GM18498 (cell line): ENCODE results near the gene FRS2.
"Not testable (repeated sequence)": the region's sequence is repeated elsewhere in the genome, so short reads cannot be mapped to it uniquely, and the experiment has no call there.

ENCODE experiments used
- ATAC-seq: cut with Tn5 transposase; IDR thresholded peaks from one replicate; pipeline ENCODE4 v1.9.1; 2021; ENCODE audit warnings: mild to moderate bottlenecking, moderate library complexity; ENCODE audit not compliant: unreplicated experiment

The FRS2 gene

DNA sequence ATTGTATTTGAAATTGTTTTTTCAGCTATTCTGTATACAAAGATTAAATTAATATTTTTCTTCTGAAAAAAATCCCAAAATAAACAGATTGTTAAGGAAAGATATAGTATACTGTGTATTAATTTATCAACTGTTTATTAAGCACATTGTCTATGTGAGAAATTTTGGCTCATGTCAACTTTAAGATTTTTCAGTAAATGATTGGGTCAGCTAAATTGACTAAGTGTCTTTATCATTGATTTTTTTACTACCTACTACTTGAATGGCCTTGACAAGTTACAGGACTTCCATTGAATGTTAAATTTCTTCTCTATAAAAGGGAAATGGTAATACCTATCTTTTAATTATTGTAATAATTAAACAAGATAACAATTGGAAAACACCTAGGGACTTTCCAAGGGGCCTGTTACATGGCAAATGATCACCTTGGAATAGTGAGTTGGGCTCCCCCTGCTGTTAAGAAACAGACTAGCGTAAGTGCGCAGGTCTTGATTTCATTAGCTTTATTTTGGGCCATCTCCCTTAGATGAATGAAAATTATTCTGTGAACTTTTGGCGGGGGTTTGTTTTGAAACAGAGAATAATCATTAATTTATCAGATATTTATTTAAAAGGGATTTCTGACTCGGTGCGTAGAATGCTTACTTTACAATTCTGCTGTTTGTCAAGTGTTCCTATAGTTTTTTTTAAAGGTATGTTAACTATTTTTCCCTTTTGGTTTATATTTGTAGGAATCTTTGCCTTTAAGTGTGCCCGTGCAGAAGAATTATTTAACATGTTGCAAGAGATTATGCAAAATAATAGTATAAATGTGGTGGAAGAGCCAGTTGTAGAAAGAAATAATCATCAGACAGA is 100.6 kb downstream of the FRS2 start:
- peak; percentile 76 for ATAC-seq

DNA sequence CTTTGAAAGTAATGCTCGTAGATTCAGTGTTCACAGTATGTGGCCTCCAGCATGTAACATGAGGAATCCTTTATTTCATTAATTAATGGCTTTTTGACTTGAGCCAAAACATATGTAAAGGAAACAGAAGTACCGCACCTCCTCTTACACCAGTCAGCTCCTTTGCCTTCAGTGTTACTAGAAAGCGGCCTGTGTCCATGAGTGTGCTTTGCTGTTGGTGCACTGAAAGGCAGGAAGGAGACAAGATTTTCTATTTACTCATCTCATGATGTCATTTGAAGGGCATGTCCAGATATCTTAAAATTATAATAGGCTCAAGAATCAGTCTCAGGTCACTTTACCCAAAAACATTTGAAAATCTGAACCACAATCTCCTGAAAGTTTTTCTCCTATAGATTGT is 105.2 kb downstream of the FRS2 start:
- ATAC-seq = no peak

DNA sequence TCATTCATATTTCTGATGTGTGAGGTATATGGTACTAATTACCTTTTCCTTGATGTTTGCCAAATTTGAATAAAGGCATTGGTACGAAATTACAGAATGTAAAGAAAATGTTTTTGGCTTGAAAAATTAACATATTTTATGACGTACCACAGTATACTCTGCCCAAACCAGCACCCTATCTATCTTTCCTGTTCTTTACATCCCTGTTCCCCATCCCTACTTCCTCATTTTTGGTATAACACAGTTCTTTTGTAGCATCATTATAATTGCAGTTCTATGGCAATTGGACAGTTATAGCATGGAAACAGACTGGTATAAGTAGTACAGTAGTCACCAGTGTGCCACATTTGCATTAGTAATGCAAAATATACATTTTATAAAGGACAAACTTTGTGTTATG is 108.1 kb downstream of the FRS2 start:
- ATAC-seq = no peak

DNA sequence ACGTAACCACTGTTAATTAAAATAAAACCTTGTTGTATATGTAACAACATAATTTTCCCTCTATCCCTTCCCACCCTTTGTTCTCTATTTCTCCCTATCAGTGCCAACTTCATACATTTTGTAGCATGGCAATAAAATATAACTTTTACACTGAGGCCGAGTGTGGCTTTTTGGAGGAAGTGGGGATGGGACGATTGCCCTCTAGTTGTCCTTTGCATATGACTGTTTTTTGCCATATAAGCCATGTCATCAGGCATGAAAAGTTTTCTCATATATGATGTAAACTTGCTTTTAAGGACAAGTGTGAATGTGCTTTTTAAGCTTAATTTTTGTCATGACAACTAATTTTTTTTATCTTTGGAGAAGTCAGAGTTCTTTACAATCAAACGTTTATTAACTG is 108.8 kb downstream of the FRS2 start:
- no peak for ATAC-seq

DNA sequence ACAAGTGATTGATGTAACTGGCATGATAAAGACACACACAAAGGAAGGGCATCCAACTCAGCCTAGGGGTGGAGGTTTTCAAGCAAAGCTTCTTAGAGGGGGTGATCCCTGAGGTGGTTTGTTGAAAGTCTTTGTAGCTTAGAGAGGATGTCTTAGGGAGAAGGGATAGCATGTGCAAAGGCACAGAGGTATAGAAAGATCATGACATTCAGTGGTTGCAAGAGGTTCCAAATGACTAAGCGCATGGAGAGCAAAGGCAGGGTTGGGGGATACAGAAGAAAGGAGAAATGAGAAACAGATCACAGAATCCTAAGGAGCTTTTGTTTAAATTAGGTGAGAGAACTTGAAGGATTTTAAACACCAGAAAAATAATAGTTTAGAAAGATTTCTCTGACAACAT is 109.9 kb downstream of the FRS2 start:
- no peak for ATAC-seq

DNA sequence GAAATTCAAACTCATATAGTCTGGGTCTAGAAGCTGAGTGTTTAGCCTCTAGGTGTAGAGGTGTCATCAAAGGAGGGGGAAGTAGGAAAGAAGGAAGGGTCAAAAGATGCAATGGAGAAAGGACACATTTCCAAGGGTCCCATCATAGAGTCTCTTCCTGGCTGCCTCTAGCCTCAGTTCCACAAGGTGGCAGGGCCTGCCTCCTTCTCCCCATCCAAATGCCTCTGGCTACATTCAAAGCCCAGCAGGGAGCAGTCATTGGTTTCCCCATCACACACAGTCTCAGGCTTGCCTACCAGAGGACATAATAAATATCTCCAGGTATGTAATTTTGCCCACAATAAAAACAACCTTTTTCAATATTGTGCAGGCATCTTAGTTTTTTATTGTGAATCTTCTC is 113.0 kb downstream of the FRS2 start:
- ATAC-seq = no peak

DNA sequence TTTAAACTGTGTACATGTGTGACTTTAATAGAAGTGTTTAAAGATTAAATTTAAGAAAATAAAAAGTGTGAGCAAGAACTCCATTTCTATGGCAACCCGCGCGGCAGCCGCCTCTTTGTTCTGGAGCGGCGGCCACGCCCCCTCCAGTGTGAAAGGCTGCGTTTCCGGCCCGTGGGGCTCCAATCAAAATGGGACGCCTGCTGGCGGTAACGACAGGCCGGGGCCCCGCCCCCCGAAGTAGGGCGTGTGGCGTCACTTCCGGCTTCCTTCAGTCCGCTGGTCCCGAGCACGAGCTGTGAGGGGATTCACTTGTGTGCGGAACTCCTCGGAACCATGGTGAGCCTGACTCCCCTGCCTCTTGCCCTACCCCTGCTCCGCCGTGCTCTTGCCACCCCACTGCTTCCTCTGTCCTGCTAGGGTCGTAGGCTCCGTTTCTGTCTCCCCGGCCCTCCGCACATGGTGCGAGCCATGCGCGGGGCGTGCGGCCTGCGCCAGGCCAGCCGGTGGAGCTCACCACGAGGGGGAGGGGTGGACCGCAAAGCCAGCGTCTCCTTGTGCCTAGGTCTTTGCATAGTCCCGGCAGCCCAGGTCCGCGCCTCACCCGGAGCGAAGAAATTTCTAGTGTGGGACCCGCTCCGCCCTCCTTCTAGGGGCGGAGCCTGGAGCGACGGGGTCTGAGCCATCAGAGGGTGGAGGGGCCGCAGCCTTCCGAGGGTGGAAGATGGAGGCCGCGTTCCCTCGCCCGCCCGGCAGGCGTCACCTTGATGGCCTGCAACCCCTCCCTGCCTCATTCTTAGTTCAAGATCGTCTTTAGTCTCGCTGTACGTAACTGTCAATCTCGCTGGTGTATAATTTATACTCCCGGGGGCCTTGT is 115.2 kb downstream of the FRS2 start, which contains the start of gene CCT2:
CCT2 (plus strand) TSS at position 271 of the 874 bp plus-strand sequence; CDS start at position 334, 63 bp downstream.
- peak; percentile 97 for ATAC-seq

DNA sequence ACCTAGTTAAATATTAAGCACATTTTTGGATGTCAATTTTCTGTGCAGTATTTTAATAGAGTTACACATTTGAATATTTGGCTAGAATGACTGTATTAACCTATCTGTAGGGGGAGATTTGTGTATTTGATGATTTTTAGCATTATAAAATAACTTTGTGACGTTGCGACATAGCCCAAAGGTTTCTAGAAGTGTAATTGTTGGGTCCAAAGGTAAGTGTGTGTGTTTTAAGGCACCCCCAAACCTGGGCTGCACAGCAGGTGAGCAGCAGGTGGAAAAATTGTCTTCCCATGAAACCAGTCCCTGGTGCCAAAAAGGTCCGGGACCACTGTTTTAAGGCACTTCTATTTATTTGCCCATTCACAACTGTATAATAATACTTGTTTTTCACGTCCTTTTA is 118.3 kb downstream of the FRS2 start:
- no peak for ATAC-seq

DNA sequence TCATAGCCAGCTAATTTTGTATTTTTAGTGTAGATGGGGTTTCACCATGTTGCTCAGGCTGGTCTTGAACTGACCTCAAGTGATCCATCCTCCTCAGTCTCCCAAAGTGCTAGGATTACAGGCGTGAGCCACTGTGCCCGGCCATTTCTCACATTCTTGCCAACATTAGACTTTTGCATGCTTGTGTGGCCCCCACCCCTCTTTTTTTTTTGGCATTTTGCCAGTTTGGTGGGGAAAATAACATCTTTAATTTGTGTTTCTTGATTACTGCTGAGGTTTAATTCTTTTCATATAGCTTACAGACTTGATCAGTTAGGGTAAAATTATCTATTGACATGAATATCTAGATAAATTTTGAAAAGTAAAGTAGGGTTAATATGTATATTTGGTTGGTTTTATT is 118.9 kb downstream of the FRS2 start:
- ATAC-seq = no peak

DNA sequence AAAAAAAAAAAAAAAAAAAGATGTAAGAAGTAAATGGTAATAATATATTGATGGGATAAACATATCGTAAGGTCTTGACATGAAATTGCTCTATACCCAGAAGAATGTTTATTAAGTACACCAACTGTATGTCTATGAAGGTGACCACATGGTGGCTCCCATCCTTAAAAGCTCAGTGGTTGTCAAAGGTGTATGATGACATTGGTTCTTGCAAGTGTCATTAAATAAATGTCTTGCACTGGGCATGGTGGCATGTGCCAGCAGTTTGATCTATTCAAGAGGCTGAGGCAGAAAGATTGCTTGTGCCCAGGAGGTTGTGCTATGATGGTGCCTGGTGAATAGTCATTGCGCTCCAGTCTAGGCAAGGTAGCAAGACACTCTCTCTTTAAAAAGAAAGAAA is 125.5 kb downstream of the FRS2 start:
- ATAC-seq = no peak

DNA sequence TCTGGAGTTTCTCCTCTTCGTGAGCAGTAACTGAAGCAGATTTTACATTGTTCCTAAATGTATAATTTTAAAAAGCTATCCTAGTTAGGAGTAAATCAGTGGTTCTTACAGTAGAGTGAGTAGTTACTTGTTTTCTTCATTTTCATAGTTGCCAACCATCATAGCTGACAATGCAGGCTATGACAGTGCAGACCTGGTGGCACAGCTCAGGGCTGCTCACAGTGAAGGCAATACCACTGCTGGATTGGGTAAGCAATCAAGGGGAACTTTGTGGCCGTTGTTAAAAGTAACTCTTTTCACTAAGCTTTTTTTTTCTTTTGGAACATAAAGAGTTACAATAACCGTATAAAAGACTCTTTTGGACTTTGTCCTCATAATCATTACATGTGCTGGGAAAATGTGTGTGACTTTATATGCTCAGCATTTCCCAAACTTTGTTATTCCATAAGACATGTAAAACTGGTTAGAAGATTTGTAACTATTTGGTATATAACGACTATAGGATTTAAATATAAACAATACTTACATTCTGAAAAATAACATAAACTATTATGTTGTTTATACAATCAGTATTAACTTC is 128.1 kb downstream of the FRS2 start:
- ATAC-seq = no peak

DNA sequence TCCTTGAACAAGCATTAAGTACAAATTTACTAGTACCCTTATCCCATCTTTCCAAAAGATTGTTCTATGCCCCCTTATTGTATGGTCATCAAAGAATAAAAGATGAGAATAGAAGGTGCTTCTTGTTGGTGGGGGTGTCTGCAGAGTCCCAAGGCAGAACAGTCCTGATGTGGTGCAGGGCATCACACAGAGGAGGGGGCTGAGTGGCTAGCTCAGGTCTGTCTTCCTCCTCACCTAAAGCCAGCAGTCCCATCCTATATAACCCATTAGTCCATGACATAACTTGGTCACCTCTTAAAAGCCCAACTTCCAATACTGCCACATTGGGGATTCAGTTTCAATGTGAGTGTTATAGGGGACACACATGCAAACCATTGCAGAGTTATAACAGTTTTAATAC is 130.6 kb downstream of the FRS2 start:
- ATAC-seq = no peak

DNA sequence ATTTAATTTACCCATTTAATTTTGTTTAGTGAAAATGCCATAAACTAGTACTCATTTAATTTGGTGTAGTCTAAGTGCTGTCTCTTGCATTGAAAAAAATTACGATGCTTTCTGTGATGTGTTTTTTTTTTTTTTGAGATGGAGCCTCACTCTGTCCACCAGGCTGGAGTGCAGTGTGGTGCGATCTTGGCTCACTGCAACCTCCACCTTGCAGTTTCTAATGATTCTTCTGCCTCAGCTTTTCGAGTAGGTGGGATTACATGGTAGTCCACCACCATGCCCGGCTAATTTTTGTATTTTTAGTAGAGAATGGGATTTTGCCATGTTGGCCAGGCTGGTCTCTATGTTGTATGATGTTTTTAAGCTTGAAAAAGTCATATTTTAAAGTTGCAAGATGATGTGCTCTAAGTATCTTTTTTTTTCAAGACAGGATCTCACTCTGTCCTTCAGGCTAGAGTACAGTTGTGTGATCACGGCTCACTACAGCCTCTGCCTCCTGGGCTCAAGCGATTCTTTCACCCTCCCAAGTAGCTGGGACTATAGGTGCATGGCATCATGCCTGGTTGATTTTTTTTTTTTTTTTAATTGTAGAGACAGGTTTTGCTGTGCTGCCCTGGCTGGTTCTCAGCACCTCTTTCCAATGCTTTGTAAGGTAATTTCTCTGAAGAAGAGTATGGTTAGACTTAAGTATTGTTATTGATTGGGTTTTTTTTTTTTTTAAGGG is 131.9 kb downstream of the FRS2 start:
- ATAC-seq = no peak

DNA sequence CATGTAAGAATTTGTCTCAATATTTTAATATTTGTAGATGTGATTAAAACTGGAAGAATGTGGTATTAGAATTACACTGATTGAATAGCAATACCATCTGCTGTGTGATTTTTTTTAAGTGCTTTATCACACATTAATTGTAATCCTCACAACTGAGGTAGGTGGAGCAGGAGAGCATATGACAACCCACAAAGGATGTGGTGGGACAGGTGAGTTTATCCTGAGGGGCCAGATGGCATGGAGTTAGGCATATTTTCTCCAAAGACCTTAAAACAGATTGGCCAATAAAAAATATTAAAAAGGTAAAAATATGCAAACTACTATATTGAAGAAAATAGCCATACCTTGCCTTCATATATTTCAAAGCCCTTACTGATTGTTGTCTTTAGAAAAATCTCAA is 132.8 kb downstream of the FRS2 start:
- ATAC-seq = no peak

DNA sequence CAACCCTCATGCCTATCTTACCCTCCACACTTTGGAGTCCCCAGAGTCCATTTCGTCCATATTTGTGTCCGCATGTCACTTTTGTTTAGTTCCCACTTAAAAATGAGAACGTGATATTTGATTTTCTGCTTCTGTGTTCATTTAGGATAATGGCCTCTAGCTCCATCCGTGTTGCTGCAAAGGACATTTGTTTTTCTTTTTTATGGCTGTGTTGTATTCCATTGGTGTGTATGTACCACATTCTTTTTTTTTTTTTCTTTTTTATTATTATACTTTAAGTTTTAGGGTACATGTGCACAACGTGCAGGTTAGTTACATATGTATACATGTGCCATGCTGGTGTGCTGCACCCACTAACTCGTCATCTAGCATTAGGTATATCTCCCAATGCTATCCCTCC is 133.4 kb downstream of the FRS2 start:
- not testable (repeated sequence) for ATAC-seq

DNA sequence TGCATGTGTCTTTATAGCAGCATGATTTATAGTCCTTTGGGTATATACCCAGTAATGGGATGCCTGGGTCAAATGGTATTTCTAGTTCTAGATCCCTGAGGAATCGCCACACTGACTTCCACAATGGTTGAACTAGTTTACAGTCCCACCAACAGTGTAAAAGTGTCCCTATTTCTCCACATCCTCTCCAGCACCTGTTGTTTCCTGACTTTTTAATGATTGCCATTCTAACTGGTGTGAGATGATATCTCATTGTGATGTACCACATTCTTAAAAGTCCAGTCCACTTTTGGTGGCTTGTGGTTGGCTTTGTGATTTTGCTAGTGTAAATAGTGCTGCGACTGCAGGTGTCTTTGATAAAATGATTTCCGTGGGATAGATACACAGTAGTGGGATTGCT is 134.1 kb downstream of the FRS2 start:
- ATAC-seq = not testable (repeated sequence)

DNA sequence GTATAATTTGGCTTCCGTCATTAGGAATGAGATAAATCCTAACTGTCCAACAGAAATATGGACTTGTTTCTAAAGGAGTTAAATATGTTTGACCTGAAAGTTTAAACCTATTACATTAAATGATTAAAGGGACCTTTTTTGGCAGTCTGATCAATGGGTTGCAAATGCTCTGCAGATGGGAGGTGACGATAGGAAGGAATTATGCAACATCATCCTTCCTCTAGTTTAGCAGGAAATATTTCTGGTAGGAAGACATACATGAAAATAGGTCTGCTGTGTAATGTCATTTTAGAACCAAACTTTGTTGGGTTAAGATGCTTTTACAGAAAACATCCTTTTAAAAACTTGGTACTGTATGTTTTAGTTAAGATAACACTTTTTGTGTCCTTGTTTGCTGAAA is 137.9 kb downstream of the FRS2 start:
- ATAC-seq = no peak

DNA sequence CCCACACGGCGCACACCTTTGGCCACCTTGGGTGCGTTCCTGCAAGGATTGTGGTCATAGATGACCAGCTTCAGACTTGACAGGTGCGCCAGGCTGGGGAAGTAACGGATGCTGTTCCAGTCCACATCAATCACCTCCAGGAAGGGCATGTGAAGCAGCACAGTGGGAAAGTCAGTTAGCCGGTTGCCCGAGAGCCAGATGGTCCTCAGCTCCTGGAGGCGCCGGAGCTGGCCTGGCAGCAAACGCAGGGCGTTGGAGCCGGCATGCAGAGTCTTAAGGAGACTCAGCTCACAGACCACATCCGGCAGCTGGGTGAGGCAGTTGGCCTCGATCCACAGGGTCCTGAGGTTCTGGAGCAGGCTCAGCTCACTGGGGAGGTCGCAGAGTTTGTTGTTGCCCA is 139.9 kb downstream of the FRS2 start:
- ATAC-seq = no peak

DNA sequence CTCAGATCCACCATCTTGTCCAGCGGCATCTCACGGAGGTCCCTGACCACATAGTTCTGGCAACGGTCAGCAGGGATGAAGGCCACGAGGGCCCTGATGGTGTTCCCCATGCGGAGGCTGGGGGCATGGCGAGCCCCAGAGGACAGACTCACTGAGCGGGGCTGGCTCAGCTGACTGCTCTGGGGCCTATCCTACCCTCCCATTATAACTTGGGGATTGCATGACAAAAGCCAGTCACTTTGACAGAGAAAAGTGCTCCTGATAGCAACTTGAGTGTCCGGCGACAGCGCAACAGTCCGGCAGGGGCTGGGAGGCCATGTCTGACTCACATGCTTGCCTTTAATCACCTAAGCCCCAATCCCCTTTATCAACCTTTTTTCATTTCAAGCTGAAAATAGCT is 140.5 kb downstream of the FRS2 start, which contains the start of gene LRRC10:
LRRC10 (minus strand) TSS at position 179 of the 400 bp plus-strand sequence; CDS start at position 110, 69 bp downstream.
- no peak for ATAC-seq

DNA sequence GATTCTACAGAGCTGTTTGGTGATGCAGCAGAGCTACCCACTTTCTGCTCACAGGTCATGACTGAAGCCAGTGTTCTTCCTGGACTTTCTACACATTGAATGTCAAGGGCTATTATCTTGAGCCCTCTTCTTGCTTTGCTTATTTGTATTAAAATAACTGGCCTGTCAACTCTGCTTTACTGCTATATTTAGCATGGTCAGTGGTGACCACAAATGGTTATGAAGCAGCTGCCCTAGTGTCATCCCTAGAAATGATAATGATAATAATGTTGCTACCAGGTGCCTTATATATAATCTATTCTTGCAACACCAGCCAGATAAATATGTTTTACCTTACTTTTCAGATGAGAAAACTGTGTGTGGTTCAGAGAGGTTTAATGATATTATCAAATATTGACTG is 143.2 kb downstream of the FRS2 start:
- no peak for ATAC-seq

DNA sequence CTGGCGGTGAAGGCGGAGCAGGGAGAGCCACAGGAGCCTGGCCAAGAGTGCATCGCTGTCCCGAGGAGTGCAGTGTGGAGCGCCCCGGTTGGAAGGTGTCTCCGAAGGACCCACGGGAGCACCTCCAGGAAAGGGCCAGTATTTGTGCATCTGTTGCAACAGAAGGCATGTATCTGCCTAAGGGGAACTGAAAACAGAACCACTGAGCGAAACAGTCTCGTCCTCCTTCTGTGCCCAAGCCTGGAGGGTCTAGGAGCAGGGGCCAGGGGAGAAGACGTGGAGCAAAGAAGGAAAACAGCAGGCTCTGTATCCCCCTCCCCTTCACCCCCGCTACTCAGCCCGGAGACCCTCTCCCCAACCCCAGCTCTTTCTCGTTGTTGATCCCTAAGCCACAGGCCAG is 145.8 kb downstream of the FRS2 start:
- no peak for ATAC-seq
